Kidney glomerular epithelial cell (primary cell): ENCODE data around the gene SH3D21.

Source experiments
- DNase-seq: peaks from one replicate; lab custom pipeline; 2025; lab: John Stamatoyannopoulos, UW

SH3D21 gene

DNA sequence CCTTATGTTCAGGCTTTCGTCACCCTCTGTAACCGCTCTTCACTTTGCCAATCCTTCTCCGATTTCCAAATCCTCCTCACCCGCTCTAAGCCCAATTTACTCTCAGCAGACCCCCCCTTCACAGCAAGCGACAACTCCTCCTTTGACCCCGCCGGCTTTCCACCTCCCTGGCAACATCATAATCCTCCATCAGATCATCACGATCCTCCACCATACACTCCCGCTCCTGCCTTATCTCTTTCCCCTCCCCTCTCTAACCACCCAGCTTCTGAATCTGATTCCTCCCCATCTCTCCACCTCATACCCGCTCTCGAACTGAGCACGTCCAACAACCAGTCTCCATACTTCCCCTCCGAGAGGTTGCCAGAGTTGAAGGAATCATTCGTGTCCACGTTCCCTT lies 24.8 kb downstream of the SH3D21 start:
- DNase-seq: no peak

DNA sequence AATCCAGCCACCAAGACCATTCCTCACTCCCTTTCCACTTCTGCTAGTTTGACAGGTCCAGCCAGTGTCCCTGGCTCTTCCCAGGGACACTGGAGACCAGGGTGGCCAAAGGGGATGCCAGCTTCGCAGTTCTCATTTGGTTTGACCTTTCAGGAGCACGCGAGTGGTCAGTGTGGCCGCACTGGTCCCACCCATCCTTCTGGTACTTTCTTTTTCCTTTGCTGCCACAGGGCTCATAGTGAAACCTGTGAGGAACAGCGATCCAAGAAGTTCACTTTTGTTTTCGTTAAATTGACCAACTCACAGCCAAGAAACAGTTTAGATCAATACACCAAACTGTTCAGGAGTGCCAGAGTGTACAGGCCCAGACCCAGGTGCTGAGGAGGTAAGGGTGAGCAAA lies 31.7 kb downstream of the SH3D21 start:
- no peak for DNase-seq

DNA sequence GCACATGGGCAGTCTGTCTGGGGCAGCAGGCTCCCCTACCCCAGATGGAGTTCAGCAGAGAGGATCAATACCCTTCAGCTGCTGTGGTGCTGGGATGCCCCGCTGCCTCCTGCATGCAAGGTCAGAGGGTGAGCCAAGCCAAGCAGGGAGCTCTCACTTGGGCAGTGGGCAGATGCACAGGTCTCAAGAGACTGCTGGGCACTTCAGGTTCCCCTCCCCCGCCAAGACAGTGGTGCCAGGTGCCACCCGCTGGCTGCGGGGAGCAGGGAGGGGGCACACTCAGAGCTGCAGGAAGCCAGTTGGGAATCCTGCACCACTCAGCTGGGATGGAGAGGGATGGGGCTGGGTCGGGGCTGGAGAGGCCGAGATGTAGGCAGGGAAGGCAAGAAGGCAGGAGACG lies 33.0 kb downstream of the SH3D21 start:
- DNase-seq: no peak

DNA sequence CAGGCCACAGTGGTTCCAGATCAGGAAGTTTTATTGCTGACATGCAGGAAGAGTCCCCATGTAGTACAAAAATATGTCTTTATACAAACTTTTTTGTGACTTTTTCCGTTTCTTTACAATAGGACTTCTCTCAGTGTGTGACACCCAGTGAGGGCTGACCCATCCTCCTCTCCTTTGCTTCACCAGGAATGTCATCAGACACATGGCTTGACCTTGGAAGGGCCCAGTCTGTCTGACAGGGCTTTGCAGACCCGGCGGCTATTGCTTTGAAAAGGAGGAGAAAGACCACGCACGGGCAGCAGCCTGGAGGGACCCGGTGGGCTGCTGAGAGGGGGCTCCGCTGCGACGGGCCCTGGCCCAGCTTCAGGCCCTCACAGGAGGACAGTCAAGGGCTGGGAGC lies 33.4 kb downstream of the SH3D21 start:
- no peak for DNase-seq

DNA sequence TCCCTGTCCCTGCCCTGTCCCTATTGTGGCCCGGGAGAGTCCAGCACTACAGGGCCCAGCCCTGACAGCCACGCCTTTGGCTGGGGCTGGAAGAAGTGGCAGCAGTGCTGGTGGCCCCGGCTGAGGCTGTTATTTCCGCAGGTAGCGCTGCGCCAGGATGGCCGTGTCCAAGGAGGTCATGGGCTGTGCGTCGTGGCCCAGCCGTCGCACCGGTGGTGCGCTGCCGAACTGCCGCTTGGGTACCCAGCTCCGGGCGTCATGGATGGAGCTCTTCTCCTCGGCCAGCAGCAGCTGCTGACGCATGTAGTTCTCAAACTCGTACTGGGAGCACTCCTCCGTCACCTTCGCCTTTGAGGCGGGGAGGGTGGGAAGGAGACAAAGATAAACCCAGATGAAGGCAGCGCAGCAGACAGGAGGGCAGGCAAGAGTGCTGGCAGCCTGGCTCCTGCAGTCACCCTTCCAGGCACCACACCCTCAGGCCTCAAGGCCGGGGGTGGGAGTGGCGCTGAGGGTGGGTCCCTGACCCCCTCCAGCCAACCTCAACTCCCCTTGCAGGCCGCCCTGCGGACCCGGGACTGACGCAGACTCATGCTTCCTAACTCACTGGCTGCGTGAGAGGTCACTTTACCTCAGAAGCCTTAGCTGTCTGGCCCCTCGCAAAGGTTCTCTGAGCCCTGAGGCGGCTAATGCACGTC lies 35.6 kb downstream of the SH3D21 start:
- DNase-seq: no peak

DNA sequence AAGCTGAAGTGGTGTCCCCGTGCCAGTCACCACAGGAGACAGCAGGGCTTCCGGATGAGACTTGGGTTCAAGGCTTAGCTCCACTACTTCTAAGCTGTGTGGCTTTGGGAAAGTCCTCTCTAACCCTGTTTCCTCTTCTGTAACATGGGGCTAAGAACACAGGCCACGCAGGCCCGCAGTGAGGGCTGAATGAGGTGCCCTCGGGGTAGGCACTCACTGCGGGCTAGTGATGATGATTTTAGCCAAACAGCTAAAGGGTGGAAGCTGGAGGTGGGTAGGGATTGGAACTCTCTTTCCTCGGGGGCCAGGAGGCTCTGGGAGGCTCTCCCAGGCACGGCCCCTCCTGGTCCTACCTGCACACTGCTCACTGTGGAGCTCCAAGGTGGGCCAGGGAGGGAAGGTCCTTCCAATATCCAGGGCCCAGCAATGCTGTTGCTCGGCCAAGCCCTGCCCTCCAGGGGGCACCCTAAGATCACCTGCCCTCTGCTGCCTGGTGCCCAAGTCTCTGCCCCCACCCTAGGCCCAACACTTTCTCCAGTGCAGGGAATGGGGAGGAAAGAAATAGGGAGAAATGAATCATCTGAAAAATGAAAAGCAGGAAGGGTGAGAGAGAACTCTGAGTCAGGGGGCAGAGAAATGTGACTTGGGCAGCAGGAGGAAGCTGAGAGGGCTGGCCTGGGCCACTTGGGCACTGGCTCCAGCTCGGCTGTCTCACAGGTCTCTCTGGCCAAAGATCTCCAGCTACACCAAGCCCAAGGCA lies 36.4 kb downstream of the SH3D21 start:
- DNase-seq: peak; percentile 64

DNA sequence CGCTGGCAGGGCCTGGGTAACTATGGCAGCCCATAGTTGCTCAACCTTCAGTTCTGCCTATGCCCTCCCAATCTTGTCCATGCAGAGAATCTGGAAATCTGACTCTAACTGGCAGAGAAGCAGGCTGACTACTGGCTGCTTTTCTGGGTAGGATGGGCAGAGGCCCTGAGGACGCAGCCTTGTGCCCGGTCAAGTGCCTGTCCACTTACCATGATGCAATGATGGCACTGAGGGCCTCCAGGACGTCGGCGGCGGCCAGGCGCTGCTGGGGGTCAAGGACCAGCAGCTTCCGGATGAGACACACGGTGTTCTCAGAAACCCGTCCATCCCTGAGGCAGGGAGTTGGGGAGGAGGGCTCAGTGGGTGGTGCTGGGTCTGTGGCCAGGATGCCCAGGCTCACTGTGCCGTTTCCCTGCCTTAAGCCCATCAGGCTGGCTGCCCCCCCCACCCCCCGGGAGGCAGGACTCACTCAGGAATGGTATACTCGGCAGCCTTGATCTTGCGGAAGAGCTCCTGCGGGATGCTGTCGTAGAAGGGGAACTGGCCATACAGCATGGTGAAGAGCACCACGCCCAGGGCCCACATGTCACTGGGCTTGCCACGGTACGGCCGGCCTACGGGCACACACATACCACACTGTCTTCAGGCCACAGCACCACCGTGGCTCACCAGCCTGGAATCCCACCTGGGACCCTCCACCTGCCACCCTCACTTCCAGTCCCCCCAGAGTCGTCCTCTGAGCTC lies 37.7 kb downstream of the SH3D21 start:
- no peak for DNase-seq

DNA sequence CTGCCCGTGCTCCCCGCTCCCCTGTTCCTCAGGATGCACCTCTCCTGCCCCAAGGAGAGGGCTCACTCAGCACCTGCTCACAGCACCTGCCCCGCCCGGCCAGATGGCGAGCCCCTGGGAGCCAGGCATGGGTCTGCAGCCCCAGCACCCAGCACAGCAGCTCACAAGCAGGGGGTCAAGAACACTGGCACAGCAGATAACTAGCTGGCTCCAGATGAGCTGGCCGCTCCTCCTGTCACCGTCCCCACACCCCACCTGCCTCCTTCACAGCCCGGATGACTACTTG lies 38.2 kb downstream of the SH3D21 start:
- no peak for DNase-seq

DNA sequence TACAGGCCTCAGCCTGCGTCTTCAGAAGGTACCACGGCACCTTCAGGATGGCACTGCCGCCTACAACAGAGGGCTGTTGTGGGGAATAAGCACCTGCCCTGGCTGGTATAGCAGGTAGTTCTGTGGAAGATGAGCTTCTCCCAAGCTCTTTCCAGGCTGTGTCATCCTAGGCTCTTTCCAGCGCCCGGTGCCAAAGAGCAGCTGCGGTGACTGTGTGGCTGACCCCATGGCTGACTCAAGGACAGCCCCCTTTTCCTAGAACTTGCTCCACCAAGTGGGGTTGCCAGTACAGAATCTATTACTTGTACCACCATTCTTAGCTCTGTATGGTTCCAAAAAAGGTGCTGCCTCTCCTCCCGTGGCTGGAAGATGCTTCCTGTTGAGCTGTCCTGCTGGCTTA lies 39.2 kb downstream of the SH3D21 start:
- DNase-seq: no peak

DNA sequence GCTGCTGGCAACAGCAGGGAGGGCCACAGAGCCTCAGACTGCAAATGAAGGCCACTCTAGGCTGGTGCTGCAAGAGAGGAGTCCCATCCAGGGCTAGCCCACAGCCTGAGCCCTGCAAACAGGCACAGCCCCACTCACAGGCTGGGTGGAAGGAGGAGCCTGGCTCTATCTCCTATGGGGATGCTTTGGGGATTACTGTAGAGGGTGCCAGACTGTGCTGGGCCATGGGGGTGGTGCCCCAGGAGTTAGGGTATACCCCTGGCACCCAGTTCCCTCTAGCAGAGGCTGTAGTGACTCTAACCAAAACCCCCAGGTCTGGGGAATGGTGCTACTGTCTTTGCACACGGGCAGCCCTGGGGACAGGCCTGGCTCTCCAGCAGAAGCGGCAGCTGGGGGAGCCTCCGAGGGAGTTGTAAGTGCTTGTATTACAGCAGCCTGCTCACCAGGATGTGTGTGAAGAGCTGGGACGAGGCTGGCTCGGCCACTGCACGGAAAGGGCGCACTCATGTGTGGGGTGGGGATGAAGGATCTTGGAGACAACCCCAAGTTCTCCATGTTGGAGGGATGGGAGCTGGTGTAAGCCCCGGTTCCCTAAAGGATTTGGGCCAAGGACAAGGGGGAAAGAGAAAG lies 40.7 kb downstream of the SH3D21 start:
- DNase-seq: no peak

DNA sequence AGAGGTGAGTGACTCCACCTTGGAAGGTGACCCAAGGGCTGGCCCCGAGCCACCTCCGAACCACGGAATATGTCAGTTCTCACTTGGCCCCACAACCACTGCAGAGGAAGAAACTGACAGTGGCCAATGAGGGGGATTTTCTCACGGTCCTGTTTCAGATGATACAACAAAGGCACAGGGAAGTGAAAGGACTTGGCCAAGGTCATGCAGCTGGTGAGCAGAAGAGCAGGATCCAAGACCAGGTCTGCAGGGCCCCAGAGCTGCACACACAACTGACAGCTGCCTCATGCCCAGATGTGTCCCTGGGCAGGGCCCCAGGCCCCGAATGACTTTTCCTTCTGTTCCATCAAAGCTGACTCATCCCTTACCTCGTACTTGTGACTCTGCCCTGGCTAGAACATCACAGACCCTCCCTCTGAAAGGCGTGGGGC lies 43.1 kb downstream of the SH3D21 start:
- DNase-seq: peak; percentile 17

DNA sequence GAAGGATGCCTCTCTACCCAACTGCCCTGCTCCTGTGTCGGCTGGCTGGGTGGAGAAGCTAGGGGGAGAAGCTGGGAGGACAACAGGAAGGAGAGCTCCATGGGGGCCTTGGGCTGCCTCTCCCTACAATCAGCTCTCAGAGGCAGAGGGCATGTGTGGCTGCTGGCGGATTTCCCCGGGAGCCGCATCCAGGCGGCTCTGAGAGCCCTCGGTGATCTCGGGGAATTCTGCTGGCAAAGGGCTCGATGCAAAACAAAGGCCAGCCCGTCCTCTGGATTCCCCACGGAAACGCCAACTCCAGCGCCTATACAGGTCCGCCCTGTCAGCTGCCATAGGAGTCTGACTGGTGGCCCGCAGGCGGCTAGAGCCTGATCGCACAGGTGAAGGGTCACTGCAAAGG lies 43.7 kb downstream of the SH3D21 start:
- DNase-seq: no peak

DNA sequence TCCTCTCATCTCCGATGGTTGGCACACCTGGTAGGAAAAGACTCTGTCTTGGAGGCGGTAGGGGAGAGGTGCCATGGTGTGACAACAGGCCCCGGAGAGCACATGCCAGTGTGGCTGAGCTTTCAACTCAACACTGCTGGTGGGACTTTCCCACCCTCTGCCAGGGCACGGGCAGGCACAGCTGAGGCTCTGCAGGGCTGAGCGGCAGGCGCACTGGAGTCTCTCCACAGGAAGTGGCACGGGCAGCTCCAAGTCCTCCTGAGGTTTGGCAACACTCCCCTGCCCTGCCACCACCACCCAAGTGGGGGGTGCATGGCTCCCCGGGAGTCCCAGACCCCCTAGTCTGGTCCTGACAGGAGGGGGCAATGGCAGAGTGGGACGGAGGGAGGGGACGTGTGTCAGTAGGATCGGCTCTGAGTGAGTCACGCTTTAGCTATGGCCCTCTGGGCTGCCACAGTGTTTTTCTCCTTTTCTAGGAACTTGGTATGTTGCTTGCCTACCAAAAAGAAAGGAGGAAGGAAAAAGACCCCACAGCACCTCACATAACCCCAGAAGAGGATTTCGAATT lies 44.6 kb downstream of the SH3D21 start:
- peak; percentile 91 for DNase-seq

DNA sequence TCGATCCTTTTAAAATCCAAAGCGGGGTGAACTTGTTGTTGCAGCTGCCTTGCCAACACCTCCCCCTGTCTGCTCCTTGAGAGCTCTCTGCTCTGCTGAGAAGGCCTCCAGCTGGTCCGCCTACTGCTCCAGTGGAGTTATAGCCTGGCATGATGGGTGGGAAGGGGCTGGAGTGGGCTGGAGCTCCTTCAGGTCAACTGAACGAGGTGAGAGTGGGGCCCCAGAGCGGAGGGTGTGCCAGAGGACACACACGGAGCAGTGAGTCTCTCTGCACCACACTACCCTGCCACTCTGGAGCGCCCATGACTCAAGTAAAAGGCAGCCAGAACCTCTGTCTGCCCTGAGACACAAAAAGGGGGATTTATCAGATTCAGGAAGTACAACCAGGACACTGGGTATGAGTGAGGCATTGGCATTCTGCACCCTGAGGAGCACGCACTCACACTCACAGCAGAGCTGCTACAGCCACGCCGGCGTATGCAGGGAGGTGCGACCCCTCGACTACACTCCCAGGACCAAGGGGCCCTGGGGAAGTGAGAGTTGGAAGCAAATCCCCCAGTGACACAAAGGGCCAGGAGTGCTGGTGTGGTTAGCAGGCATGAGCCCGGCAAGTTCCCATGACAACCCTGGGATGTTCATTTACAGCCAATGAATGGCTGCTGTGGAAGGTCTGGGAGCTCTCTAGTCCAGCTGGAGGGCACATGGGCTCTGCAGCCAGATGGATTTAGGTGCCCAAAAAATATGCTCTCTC lies 45.2 kb downstream of the SH3D21 start:
- peak; percentile 91 for DNase-seq

DNA sequence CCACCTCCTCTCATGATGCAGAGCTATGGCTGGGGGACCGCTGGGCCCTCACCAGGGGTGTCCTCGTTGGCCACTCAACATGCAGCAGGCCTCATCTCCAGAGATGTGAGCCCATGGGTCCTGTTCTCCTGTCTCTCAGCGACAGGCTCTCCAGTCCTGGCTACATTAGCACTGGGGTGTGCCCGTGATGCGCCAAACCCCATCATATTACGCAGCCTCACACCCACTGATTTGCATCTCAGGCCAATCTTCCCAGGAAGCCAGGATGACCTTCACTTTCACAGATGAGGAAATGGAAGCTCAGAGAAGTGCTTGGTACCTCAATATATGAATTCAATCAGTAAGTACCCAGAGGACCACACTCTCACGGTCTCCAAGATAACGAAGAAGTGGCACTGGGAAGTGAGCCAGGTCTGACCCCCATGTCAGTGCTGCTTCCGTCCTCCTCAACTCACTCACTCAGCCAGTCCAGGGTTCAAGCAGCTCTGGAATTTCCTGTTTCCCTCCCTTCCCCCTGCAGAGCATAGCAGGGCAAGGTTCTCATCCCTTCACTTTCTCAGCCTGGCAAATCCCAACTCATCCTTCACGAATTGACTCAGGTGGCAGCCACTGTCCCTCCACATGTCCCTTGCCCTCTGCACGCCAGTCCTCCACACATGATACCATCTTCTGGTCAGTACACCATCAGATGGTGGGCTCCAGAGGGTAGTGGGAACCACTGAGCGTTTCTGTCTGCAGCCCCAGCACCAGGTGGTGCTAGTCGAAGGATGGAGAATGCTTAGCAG lies 46.1 kb downstream of the SH3D21 start:
- DNase-seq: no peak

DNA sequence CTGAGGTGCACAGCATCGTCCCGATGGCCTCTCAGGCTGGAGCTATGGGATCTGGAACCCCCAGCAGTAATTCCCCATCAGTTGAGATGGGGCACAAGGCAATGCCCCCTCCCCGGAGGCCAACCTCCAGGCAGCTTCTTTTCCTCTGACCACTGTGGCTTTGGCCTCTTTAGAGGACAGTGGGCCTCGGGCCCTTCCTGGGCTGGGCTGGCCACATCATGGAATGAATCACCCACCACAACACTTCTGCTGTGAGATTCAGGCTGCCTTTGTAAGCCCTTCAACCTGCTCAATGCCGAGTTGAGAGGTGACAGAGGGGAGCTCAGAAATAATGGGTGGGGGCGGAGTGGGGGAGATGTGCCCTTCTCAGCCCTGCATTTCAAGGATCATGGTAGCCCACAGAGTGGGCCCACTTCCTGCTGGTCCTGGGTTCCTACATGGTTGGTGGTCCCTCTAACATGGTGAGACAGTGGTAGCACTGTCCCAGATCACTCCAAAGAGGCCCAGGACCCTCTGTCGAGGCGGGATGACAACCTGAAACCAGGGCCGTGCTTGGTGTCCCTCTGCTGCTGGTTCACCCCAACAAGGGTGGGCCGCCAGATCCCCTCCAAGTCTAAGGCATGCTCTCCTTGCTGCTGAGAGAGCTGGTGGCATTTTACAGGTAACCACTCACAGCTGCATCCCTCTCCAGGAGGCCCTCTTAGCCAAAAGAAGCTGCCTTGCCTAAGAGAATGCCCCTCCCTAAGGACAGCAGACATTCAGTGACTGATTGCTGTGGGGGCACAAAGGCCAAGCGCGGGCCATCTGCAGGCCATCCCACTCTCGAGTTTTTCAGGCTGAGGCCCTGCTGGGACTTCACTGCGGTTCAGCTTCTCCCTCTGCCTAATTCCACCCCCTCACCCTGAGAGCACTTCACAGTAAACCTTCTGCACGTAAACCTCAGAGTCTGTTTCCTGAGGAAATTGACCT lies 47.0 kb downstream of the SH3D21 start:
- DNase-seq: peak; percentile 1

DNA sequence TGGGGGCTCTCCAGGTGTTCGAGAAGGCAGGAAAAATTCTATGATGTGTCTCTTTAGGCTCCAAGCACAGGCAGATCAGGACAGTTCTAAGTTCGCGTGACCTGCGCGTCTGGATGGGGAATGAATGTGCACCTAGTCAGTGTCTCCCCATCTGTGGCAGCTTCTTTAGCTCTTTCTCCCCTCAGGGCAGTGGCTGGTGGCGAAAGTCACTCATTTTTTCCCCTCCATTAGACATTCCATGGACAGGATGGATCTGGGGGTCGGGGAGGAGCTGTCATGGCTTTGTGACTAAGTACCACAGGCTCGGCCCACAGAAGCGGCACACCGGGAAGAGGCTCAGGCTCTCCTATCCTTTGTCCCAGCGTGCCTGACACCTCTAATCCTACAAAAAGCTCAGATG lies 48.3 kb downstream of the SH3D21 start:
- no peak for DNase-seq

DNA sequence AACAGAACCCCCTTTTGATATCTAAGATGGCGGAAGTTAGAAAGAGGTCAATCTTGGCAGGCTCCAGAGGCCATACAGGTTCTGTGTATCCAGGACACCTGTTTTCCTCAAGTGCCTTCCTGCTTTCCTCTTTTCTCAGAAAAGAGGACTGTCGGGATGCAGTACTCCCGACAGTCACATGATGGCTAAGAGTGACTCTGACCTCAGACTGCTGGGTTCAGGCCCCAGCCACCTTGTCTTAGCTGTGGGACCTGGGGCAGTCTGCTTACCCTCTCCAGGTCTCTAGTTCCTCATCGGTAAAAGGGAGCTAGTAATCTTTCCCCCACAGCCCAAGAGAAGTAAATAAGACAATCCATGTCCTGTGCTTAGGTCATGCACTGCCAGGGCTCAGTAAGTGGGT lies 49.6 kb downstream of the SH3D21 start:
- DNase-seq: no peak

DNA sequence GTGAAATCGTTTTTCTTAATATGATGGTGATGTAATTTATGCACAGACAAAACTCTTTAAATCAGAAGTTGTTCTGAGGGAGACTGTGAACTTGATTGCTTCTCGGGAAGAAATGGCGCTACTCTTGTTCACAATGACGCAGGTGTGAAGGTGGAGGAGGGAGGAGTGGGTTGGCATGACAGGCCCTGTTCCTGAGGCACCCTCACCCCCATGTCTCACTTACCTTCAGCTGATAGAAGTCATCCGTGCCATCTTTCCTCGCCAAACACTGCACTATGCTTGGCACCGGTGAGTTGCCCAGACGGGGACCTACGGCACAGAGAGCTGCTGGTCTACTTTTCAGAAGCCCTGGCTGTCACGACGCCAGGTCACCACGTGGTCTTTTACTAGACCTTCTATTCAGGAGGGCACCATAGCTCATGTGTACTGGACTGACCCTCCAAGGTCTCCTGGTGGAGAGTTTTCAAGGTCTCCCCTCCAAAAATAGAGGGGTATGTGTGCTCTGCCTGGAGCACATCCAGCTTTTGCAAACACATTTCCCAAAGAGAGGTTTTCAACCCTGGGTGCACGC lies 52.4 kb downstream of the SH3D21 start:
- DNase-seq: no peak
